Glomerular endothelial cell (primary cell): ENCODE measurements around the gene PUS3. TPM values are rescaled to one million over a fixed set of nuclear protein-coding genes. Genes with fewer than 3 reads are reported as not detected.

Experiments used
- DNase-seq: peaks from one replicate; pipeline ENCODE4 v3.0.0-alpha.2; 2011; ENCODE audit warnings: low read depth, low spot score; ENCODE audit errors: extremely low read depth
- total RNA-seq: library from RNA; depleted of rRNA; stranded (reverse); fragments of >200 nt; gene quantifications from 2 replicates; pipeline ENCODE4 v1.2.3, GENCODE V29; 2015

PUS3 gene, protein sequence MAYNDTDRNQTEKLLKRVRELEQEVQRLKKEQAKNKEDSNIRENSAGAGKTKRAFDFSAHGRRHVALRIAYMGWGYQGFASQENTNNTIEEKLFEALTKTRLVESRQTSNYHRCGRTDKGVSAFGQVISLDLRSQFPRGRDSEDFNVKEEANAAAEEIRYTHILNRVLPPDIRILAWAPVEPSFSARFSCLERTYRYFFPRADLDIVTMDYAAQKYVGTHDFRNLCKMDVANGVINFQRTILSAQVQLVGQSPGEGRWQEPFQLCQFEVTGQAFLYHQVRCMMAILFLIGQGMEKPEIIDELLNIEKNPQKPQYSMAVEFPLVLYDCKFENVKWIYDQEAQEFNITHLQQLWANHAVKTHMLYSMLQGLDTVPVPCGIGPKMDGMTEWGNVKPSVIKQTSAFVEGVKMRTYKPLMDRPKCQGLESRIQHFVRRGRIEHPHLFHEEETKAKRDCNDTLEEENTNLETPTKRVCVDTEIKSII
- total RNA-seq = 7.5 and 11.4 TPM in 2 replicates

GRCh38 chr11:125902927-125903710 lies at the start of gene PUS3:
TSS of gene PUS3 (minus strand) at chr11:125903206. CDS start at chr11:125896284, 6,922 bp downstream.
- peak; percentile 55 for DNase-seq

DNA sequence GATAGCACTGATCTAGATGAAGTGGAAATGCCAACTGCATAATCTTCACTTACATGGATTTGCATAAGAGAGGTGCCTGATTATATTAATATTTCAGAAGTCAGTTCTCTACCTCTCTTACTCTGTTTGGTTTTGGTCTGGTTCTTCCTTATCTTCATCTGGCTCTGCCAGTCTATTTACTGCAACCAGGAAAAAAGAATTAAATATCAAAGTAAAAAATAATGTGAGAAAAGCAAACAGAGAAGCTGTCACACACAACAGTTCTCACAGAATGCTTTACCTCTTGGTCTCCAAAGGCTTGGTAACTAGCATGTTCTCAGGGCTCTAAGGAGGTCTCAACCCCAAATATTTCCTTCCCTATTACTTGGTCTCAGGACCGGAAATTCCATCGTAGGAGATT lies 49.6 kb upstream of the PUS3 start:
- no peak for DNase-seq

DNA sequence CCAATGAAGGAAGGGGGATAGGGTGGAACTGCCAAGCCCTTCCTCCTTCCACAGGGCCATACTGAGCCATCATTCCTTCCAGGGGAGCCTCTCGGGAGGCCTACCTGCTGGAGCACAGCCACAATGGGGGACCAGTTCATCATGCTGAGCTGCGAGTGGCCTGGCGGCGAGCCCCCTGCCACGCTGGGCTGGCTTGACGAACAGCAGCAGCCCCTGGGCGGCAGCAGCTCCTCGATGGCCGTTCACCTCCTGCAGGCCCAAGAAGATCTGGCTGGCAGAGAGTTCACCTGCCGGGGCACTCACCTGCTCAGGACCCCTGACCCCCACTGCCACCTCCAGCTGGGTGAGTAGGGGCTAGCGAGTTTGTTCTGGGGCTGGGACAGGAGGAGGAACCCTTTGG lies 48.7 kb upstream of the PUS3 start:
- DNase-seq = no peak

DNA sequence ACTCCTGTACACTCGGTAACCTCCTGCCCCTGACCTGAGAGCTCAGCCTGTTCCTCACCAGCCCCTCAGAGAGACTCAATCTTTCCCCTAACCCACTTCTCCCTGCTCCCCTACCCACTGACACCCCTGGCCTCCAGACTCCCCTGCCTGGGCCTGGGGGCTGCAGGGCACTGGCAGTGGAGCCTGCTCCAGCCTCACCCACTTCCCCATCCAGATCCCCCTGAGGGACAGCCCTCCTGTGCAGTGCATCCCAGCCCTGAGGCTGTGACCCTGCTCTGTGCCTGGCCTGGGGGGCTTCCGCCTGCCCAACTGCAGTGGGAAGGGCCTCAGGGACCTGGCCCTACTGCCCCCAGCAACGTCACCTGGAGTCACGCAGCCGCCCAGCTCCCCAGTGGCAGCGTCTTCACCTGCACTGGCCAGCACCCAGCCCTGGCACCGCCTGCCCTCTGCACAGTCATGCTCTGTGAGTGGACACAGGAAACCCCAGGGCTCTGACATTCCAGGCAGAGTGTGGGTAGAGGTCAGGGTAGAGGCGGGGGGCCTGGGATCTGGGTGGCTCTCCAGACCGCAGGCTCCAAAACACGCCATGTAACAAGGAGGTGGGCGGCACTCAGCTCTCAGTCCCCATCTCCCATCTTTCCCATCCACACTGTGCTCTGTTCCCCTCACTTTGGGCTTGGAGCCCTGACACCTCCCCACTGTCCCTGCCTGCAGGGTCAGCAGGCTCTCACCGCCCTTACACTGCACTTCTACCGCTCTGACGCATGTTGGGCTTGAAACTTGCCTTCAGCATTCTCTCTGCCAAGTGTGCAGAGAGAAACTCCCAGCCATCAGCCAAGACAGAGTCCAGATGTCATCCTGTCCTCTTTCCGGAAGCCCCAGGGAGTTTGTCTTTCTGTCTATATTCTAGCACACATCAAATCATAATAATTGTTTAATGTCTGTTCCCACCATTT lies 48.0 kb upstream of the PUS3 start:
- DNase-seq = no peak

DNA sequence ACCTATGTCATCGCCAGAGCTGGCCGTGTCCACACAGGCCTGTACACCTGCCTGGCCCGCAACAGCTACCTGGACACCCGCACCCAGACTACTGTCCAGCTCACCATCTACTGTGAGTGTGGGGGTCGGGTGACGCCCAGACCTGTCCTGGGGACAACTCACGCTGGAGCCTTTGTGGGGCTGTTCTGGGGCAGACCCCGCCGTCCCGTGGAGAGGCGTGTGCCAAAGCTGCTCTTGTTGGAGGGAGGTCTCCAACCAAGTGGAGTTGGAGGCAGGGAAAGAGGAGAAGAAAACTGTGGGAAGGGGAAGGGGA lies 47.1 kb upstream of the PUS3 start:
- DNase-seq = no peak

DNA sequence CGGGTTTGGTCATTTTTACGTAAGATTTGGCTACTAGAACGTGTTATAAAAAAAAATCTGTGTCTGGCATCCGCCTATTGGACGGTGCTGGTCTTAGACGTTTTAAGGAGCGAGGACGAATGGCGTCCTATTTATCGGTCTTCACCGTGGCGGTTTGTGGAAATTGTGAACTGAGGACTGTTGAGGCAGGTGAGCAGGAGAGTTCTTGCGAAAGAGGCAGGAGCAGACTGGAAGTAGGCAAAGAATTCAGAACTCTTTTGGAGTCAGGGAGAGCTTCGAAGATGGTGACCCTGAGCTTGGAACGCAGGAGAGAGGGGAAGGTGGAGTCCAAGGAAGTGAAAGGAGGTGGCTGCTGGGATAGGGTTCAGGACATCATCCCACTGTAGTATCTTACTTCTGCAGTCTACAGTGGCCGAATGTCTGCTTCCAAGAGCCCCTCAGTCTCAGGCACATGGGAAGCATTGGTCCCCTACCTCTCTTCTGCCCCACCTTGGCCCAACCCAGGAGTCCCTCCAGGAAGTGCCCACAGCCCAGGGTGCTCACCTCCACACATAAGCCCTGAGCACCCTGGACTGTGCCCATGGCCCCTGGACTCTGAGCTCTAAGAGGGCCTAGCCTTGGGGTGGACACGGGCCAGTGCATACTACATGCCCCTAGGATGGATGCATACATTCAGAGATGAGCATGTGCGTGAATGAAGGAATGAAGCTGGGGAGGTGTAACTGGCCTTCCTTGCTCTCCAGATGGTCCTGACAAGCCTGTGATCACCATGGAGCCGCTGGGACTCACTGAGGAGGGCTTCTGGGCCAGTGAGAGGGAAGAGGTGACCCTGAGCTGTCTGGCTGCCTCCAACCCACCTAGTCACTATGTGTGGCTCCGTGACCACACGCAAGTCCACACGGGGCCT lies 46.5 kb upstream of the PUS3 start:
- no peak for DNase-seq

- DNase-seq = no peak
These were observed 45.5 kb upstream of the PUS3 start for GRCh38 chr11:125948278-125949051.

DNA sequence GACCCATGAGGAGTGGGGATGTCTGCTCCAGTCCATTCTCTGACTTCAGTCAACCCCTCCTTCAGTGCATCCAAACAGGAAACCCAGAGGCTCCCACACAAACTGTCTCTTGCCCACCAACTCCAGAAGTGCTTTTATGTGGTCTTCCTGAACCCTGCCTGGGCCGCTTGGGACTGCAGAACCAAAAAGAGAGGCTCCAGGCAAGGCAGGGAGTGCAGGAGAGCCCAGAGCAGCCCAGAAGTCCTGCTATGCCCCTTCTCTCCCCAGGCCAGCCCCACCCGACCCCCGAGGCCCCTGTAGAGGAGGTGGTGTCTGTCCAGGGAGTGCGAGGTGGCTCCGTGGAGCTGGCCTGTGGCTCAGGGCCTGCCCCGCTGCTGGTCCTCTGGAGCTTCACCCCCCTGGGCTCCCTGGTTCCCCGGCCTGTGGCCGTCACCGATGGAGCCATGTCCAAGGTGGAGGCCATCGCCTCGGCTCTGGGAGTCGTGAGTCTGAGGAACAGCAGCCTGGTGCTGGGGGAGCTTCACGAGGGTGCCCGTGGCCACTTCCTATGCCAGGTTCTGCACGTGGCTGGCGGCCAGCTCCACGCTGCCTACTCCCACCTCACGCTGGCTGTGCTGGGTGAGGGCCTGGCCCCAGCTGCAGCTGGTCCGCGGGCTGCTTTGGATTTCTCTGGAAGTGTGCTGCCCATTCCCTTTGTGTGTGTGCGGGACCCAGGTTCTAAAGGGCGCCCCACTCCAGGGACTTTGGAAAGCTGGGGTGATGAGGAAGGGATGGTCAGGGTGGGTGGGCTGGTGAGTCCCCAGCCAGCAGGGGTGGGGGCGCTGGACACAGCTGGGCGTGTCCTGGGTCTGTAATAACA lies 44.6 kb upstream of the PUS3 start:
- no peak for DNase-seq

GRCh38 chr11:125946712-125947418 lies 43.9 kb upstream of the PUS3 start:
- no peak for DNase-seq

- DNase-seq = no peak
These were observed 43.0 kb upstream of the PUS3 start, which contains the start of gene VSIG10L2 for GRCh38 chr11:125945797-125946520. TSS of gene VSIG10L2 (plus strand) at chr11:125946044. CDS start at chr11:125946056, 12 bp downstream.

GRCh38 chr11:125945011-125945796 lies 42.2 kb upstream of the PUS3 start:
- no peak for DNase-seq

- no peak for DNase-seq
These were observed 41.5 kb upstream of the PUS3 start for GRCh38 chr11:125944350-125945010.

DNA sequence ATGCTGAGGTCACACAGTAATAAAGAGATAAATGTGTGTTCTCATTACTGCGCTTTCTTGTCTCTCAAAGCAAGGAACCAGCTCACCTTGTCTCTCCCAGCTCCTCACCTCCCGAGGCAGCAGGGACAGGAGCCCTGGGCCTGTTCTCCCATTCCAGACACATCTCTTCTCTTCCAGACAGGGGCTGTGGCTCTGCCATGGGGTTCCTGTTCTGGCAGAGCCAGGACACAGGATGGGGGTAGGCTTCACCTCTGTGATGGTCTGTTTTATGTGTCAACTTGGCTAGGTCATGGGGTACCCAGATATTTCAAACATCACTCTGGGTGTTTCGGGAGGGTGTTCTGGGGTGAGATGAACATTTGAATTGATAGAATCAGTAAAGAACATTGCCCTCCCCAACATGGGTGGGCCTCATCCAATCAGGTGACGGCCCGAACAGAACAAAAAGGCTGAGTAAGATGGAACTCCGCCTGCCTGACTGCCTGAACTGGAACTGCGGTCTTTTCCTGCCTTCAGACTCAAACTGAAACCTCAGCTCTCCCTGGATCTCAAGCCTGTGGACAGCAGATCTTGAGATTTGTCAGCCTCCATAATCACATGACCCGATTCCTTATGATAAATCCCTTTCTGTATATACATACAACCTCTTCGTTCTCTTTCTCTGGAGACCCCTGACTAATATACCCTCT lies 40.8 kb upstream of the PUS3 start:
- no peak for DNase-seq

GRCh38 chr11:125942771-125943428 lies 39.9 kb upstream of the PUS3 start:
- DNase-seq = no peak
